Bronchial epithelial cell (primary cell): ENCODE measurements around the gene DDIAS. TPM values are rescaled to one million over a fixed set of nuclear protein-coding genes. Genes with fewer than 3 reads are reported as not detected.
"Not testable (repeated sequence)": the region's sequence is repeated elsewhere in the genome, so short reads cannot be mapped to it uniquely, and the experiment has no call there.

ENCODE experiments used
- DNase-seq: peaks from one replicate; pipeline ENCODE4 v3.0.0-alpha.2; 2010; ENCODE audit warnings: low read depth
- FAIRE-seq: peaks from 2 replicates; lab custom pipeline; 2011; peaks lifted over from hg19 to GRCh38; lab: Jason Lieb, UNC
- H3K27me3 ChIP-seq: 2 replicates; pipeline ENCODE4 v1.5.1; 2011; ENCODE audit warnings: low read length; ENCODE audit not compliant: control insufficient read depth, insufficient read depth
- H3K36me3 ChIP-seq: 2 replicates; pipeline ENCODE4 v1.5.1; 2011; ENCODE audit warnings: low read length; ENCODE audit not compliant: control insufficient read depth, insufficient read depth
- H3K4me3 ChIP-seq: 2 replicates; pipeline ENCODE4 v1.5.1; 2011; ENCODE audit warnings: mild to moderate bottlenecking, low read depth, low read length, control low read depth
- CTCF ChIP-seq: IDR thresholded peaks from 2 replicates; pipeline ENCODE4 v1.5.1; 2011; ENCODE audit warnings: mild to moderate bottlenecking, moderate library complexity, low read length, control low read depth, inconsistent platforms; ENCODE audit not compliant: insufficient read depth, severe bottlenecking
- total RNA-seq: library from RNA; depleted of rRNA; stranded (reverse); fragments of >200 nt; gene quantifications from 2 replicates; pipeline ENCODE4 v1.2.1, GENCODE V29; 2014

The DDIAS gene
- total RNA-seq, 1 donor from 2014 or later, result under 0.01 TPM

- no peak for TF ChIP-seq CTCF
- FAIRE-seq (no peak), DNase-seq (no peak)
- no peaks in the 10 kb centered on the region for H3K36me3 ChIP-seq
- no peak overlapping the region for H3K4me3 ChIP-seq
- no peaks in the 10 kb centered on the region for H3K27me3 ChIP-seq
Observed at GRCh38 chr11:82909015-82909640, 7.6 kb downstream of the DDIAS start.

- H3K4me3 ChIP-seq, H3K36me3 ChIP-seq, DNase-seq, H3K27me3 ChIP-seq, FAIRE-seq: not testable (repeated sequence)
Observed at GRCh38 chr11:82919786-82920185, 18.2 kb downstream of the DDIAS start.

- not testable (repeated sequence) for H3K4me3 ChIP-seq, H3K27me3 ChIP-seq, FAIRE-seq, DNase-seq, H3K36me3 ChIP-seq
Observed at GRCh38 chr11:82920227-82920626, 18.7 kb downstream of the DDIAS start.

- not testable (repeated sequence) for H3K36me3 ChIP-seq, H3K27me3 ChIP-seq, FAIRE-seq, DNase-seq, H3K4me3 ChIP-seq
Observed at GRCh38 chr11:82922396-82923173, 21.0 kb downstream of the DDIAS start.

- FAIRE-seq, result no peak
- Histone ChIP-seq H3K4me3 (no peak overlapping the region), H3K27me3 (no peaks in the 10 kb centered on the region), H3K36me3 (no peaks in the 10 kb centered on the region)
- no peak for TF ChIP-seq CTCF
- no peak for DNase-seq
Observed at GRCh38 chr11:82924522-82925224, 23.1 kb downstream of the DDIAS start.

- Histone ChIP-seq H3K27me3 (no peaks in the 10 kb centered on the region), H3K4me3 (no peak overlapping the region), H3K36me3 (no peaks in the 10 kb centered on the region)
- DNase-seq, result peak; percentile 66
- TF ChIP-seq CTCF, result peak; percentile 71
- FAIRE-seq, result no peak
Observed at GRCh38 chr11:82927264-82927880, 25.8 kb downstream of the DDIAS start.

GRCh38 chr11:82929121-82929520 is 27.6 kb downstream of the DDIAS start:
- no peaks in the 10 kb centered on the region for H3K27me3 ChIP-seq
- no peak overlapping the region for H3K4me3 ChIP-seq
- TF ChIP-seq CTCF, result no peak
- H3K36me3 ChIP-seq, result no peaks in the 10 kb centered on the region
- DNase-seq (no peak), FAIRE-seq (no peak)
